ENCODE results near the gene RNF4. TPM values are rescaled to one million over a fixed set of nuclear protein-coding genes. Genes with fewer than 3 reads are reported as not detected.
A peak's percentile ranks its signal among the peaks of the same experiment; 100 is the strongest.
"Not testable (repeated sequence)": the region's sequence is repeated elsewhere in the genome, so short reads cannot be mapped to it uniquely, and the experiment has no call there.

RNF4 gene
- total RNA-seq, 1 experiment from 2014 or later = 81.4 TPM

DNA sequence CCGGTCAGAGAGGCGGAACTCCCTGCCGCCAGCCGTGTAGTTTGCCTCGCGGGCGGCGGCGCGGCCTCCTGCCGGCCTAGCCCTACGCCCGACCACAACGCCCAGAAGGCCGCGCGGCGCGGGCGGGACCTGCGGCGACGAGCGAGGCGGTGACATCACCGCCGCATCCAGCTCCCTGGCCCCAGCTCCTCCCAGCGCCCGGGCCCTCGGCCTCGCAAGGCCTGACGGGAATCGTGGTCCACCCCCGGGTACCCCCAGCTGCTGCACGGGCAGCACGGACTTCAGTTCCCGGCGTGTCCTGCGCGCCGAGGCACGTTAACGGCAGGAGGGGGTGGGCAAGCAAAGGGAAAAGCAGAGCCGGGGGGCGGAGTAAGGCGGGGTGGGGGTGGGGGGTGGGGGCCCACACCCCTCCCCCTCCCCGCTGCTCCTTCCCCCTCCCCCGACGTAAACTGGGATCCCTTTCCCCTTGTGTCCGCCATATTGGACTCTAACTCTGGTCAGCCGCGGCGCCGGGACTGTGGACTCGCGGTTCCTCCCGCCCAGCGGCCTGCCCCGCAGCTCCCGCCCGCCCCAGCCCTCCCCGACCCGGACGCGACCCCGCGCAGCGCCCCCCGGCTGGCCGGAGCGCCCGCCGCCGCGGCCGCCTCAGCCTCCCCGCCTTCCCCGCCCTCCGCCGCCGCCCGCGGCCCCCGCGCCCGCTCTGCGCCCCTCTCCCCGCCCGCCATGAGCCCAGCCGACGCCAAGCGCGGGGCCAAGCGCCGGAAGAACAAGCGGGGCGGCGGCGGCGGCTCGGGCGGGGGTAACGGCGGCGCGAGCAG, 67.5 kb downstream of the RNF4 start, which contains the start of gene FAM193A:
FAM193A (plus strand) TSS at position 455 of the 818 bp plus-strand sequence; CDS start at position 724, 269 bp downstream.
- intact Hi-C loops (cut with micrococcal nuclease) = loop anchor here (1.0 to 10.0 kb wide), 2 partner anchors 46 to 128 kb away; no protein-coding TSS in a partner anchor
- peak within 1 kb of the TSS; percentile 81 for H3K27ac Mint-ChIP-seq (ENCODE audit: low read depth, unreplicated experiment)
- H3K4me1 Mint-ChIP-seq (ENCODE audit: insufficient read depth, unreplicated experiment) = no peaks in the 10 kb centered on the region
- POLR2A ChIA-PET = interaction anchor here (0.6 to 3.1 kb wide), 15 partner anchors 14 to 539 kb away, joined by 3 to 17 read pairs (median 4); partner anchors contain the start of genes HAUS3, POLN and RNF4
- H3K36me3 Mint-ChIP-seq (ENCODE audit: insufficient read depth, unreplicated experiment) = peaks cover 5% of the 10 kb centered on the region
- TF ChIP-seq CTCF (IDR thresholded peaks at IDR 0.05; ENCODE audit: unreplicated experiment) = no peak
- H3K9me3 Mint-ChIP-seq (ENCODE audit: unreplicated experiment) = no peaks in the 10 kb centered on the region
- no peaks in the 10 kb centered on the region for H3K27me3 Mint-ChIP-seq (ENCODE audit: insufficient read depth, unreplicated experiment)
- H3K4me3 Mint-ChIP-seq (ENCODE audit: unreplicated experiment) = peak within 1 kb of the TSS; percentile 81
- DNase-seq (ENCODE audit: unreplicated experiment) = peak; percentile 99
- CTCF ChIA-PET = interaction anchor here (0.6 to 0.7 kb wide), 2 partner anchors 70 to 237 kb away, joined by 3 read pairs; no protein-coding TSS in a partner anchor
- no TSS peak for BruUV-seq (replicated peaks)

- H3K4me1 Mint-ChIP-seq (ENCODE audit: insufficient read depth, unreplicated experiment) = no peaks in the 10 kb centered on the region
- peak overlapping the region; percentile 81 for H3K4me3 Mint-ChIP-seq (ENCODE audit: unreplicated experiment)
- H3K27me3 Mint-ChIP-seq (ENCODE audit: insufficient read depth, unreplicated experiment) = no peaks in the 10 kb centered on the region
- BruUV-seq (replicated peaks) = no TSS peak
- peak overlapping the region; percentile 63 for H3K27ac Mint-ChIP-seq (ENCODE audit: low read depth, unreplicated experiment)
- TF ChIP-seq CTCF (IDR thresholded peaks at IDR 0.05; ENCODE audit: unreplicated experiment) = no peak
- H3K9me3 Mint-ChIP-seq (ENCODE audit: unreplicated experiment) = no peaks in the 10 kb centered on the region
- intact Hi-C loops (cut with micrococcal nuclease) = loop anchor here (10.0 kb wide), 1 partner anchor 128 kb away; no protein-coding TSS in a partner anchor
- peak; percentile 47 for DNase-seq (ENCODE audit: unreplicated experiment)
- ChIA-PET CTCF (interaction anchor here (0.6 to 1.0 kb wide), 3 partner anchors 75 to 317 kb away, joined by 3 to 4 read pairs (median 3); no protein-coding TSS in a partner anchor), POLR2A (interaction anchor here (0.6 to 3.1 kb wide), 14 partner anchors 13 to 1421 kb away, joined by 3 to 12 read pairs (median 4); partner anchors contain the start of genes HAUS3, MXD4, POLN and RNF4)
- H3K36me3 Mint-ChIP-seq (ENCODE audit: insufficient read depth, unreplicated experiment) = peaks cover 5% of the 10 kb centered on the region
These were observed 68.3 kb downstream of the RNF4 start for GRCh38 chr4:2537011-2537830.

DNA sequence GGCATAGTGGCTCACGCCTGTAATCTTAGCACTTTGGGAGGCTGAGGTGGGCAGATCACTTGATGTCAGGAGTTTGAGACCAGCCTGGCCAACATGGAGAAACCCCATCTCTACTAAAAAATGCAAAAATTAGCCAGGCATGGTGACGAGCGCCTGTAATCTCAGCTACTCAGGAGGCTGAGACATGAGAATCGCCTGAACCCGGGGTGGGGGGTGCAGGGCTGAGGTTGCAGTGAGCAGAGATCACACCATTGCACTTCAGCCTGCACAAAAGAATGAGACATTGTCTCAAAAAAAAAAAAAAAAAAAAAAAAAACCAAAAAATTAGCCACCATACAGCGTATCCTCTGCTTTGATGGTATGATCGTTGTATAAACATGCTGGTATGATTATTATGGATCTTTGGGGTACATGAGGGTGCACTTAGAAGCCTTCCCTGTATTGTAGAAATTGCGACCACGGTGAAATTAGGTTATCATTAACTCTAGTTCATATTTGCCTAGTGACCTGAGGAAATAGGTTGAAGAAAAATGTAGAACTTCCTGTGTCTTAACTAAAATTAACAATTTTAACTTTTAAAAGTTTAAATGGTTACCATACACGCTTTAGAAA, 74.8 kb downstream of the RNF4 start:
- BruUV-seq (replicated peaks); CTCF ChIA-PET; POLR2A ChIA-PET; H3K4me1 Mint-ChIP-seq (ENCODE audit: insufficient read depth, unreplicated experiment); DNase-seq (ENCODE audit: unreplicated experiment); H3K27me3 Mint-ChIP-seq (ENCODE audit: insufficient read depth, unreplicated experiment); H3K4me3 Mint-ChIP-seq (ENCODE audit: unreplicated experiment); H3K36me3 Mint-ChIP-seq (ENCODE audit: insufficient read depth, unreplicated experiment); intact Hi-C loops (cut with micrococcal nuclease); H3K27ac Mint-ChIP-seq (ENCODE audit: low read depth, unreplicated experiment); H3K9me3 Mint-ChIP-seq (ENCODE audit: unreplicated experiment): not testable (repeated sequence)

- Mint-ChIP-seq H3K9me3 (ENCODE audit: unreplicated experiment) (no peaks in the 10 kb centered on the region), H3K36me3 (ENCODE audit: insufficient read depth, unreplicated experiment) (peaks cover 7% of the 10 kb centered on the region)
These were observed 76.6 kb downstream of the RNF4 start for GRCh38 chr4:2545321-2546013.

More at GRCh38 chr4:2545321-2546013, 76.6 kb downstream of the RNF4 start:
- H3K4me1 Mint-ChIP-seq (ENCODE audit: insufficient read depth, unreplicated experiment) = no peaks in the 10 kb centered on the region
- no peak for TF ChIP-seq CTCF (IDR thresholded peaks at IDR 0.05; ENCODE audit: unreplicated experiment)
- no peak for DNase-seq (ENCODE audit: unreplicated experiment)
- no TSS peak for BruUV-seq (replicated peaks)
- intact Hi-C loops (cut with micrococcal nuclease) = no loop called here
- ChIA-PET CTCF (no interaction called here), POLR2A (no interaction called here)
- H3K27me3 Mint-ChIP-seq (ENCODE audit: insufficient read depth, unreplicated experiment) = no peaks in the 10 kb centered on the region
- no peak overlapping the region for H3K27ac Mint-ChIP-seq (ENCODE audit: low read depth, unreplicated experiment)
- no peak overlapping the region for H3K4me3 Mint-ChIP-seq (ENCODE audit: unreplicated experiment)

All from MCF 10A (cell line).